Loucy (cell line): ENCODE data around the gene UBL4A.

Experiments used
- CTCF ChIP-seq: fragments of 200-600 bp; sonication (generic); conservative IDR thresholded peaks from 2 replicates; pipeline ENCODE4 v1.5.1; 2014; ENCODE audit warnings: mild to moderate bottlenecking, antibody characterized with exemption, low read length
- EZH2phosphoT487 ChIP-seq: fragments of 200-600 bp; IDR thresholded peaks from 2 replicates; pipeline ENCODE4 v1.6.1; 2018; ENCODE audit warnings: antibody characterized with exemption, mild to moderate bottlenecking, moderate library complexity, borderline replicate concordance

DNA sequence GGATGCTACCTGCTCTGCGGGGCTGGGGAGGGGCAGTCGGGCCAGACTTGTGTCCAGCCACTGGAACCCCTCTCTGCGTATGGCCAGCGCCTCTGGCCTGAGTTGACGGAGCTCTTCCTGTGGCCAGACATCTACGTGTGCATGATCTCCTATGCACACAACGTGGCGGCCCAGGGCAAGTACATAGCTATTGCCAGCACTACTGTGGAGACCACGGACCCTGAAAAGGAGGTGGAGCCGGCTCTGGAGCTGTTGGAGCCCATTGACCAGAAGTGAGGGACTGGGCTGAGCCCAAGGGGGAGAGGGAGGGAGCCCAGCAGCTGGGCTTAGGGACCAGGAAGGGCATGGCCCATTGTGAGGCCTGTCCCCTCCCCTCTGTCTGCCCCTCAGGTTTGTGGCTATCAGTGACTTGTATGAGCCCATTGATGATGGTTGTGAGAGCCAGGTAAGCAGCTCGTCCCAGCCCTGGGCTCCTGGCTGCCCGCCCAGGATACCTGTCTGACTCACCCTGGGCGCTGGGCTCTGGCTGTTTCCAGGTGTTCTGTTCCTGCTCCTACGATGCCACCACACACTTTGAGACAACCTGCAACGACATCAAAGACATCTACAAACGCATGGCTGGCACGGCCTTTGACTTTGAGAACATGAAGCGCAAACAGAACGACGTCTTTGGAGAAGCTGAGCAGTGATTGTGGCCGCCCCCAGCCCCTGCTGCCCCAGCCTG lies 44.3 kb downstream of the UBL4A start:
- TF ChIP-seq CTCF (no peak), EZH2phosphoT487 (no peak)
